Vagina (tissue), 2 donors: ENCODE results near the gene ZNF423.
A peak's percentile ranks its signal among the peaks of the same experiment; 100 is the strongest.

Experiments
- POLR2A ChIP-seq, 2 donors: fragments of 450-650 bp; IDR thresholded peaks; one replicate each; pipeline ENCODE4 v1.6.1; 2017; ENCODE audit warnings: antibody characterized with exemption in 2 of 2, mild to moderate bottlenecking in 2 of 2, moderate library complexity in 2 of 2
- POLR2AphosphoS5 ChIP-seq, 2 donors: sonication (generic); formaldehyde crosslinking; IDR thresholded peaks; one replicate each; pipeline ENCODE4 v1.9.0; 2017; ENCODE audit warnings: antibody characterized with exemption in 2 of 2, mild to moderate bottlenecking in 2 of 2, low read depth in 1 of 2; ENCODE audit not compliant: insufficient read depth in 1 of 2
- TF ChIP-seq, protein P1 (sequence below), 3 experiments: fragments of 450-650 bp in 2 of 3; fragments of 200-600 bp in 1 of 3; sonication (generic) in 1 of 3; IDR thresholded peaks; one replicate each; pipeline ENCODE4 v1.5.1; 2017 to 2019; ENCODE audit warnings: antibody characterized with exemption in 3 of 3, mild to moderate bottlenecking in 2 of 3, moderate library complexity in 2 of 3

DNA sequence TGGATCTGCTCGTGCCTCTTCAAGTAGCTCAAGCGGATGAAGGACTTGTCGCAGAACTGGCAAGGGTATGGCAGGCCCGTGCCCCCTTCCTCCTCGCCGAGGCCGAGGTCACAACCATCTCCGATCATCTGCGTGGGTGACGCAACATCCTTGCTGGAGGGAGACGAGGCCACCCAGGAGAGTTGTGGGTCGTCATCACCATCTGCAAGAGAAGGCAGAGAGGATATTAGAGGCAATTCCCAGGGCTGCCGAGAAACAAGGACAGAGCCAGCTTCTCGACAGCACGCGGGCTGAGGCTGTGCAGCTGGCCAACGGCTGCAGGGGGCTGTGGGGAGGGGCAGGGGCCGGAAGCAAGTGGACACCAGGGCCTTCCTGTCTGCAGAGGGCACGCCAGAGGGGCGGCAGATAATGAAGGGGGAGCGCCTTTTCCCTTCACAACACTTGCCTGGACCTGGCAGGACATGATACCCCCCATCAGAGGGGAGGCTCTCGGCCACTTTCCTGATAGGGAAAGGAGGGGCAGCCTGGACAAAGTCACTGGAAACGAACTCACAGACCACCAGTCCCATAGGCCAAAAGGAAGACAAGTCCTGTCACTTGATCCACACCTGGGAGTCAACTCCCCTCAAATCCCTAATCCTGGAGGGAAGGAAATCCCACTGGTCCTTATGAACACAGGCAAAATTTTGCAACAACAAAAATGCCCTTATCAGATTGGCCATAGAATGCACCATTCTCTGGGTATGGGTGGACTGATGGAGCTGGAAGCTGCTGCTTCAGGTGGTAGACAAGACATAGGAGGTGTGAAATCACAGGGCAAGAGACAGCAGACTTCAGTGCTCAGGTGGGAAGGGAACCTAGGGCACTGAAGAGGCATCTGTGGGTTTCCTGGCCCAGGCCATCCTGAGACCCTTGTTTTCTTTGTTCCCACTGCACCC is 217.0 kb downstream of the ZNF423 start:
- TF ChIP-seq, protein P1, sequence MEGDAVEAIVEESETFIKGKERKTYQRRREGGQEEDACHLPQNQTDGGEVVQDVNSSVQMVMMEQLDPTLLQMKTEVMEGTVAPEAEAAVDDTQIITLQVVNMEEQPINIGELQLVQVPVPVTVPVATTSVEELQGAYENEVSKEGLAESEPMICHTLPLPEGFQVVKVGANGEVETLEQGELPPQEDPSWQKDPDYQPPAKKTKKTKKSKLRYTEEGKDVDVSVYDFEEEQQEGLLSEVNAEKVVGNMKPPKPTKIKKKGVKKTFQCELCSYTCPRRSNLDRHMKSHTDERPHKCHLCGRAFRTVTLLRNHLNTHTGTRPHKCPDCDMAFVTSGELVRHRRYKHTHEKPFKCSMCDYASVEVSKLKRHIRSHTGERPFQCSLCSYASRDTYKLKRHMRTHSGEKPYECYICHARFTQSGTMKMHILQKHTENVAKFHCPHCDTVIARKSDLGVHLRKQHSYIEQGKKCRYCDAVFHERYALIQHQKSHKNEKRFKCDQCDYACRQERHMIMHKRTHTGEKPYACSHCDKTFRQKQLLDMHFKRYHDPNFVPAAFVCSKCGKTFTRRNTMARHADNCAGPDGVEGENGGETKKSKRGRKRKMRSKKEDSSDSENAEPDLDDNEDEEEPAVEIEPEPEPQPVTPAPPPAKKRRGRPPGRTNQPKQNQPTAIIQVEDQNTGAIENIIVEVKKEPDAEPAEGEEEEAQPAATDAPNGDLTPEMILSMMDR (IDR thresholded peaks at IDR 0.05) = no peak
- peak in 1 of 2 donors; percentile 44 for TF ChIP-seq POLR2AphosphoS5 (IDR thresholded peaks at IDR 0.05; ENCODE audit: insufficient read depth in 1 of 2, low read depth in 1 of 2)
- no peak for TF ChIP-seq POLR2A (IDR thresholded peaks at IDR 0.05)
